ENCODE results near the gene STYK1. TPM values are rescaled to one million over a fixed set of nuclear protein-coding genes. Genes with fewer than 3 reads are reported as not detected.

The STYK1 gene
- polyA plus RNA-seq, 6 donors from 2014 or later = not detected

DNA sequence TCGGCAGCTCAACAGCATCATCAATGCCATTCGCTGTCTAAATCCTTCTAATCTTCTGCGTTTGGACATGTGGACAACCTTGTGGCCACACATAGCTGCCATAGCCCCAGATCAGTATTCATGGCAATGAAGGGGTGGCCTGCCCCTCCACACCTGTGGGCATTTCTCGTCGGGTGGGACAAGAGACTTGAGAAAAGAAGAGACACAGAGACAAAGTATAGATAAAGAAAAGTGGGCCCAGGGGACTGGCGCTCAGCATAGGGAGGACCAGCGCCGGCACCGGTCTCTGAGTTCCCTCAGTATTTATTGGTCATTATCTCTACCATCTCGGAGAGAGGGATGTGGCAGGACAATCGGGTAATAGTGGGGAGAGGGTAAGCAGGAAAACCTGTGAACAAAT lies 102.7 kb downstream of the STYK1 start:
- no peaks in the 10 kb centered on the region for H3K4me1 Mint-ChIP-seq
- H3K27ac Mint-ChIP-seq = no peak overlapping the region
- H3K36me3 Mint-ChIP-seq = no peaks in the 10 kb centered on the region
- H3K9me3 Mint-ChIP-seq = no peaks in the 10 kb centered on the region
- ATAC-seq (ENCODE audit: low read depth in 2 of 2) = no peak
- DNase-seq = no peak
- H3K4me3 Mint-ChIP-seq = no peak overlapping the region
- H3K27me3 Mint-ChIP-seq = no peaks in the 10 kb centered on the region

Other genes with a start within 250 kb of the STYK1 start
- not detected for gene KLRC2, start 238.0 kb downstream of the STYK1 start, polyA plus RNA-seq (ENCODE audit: low read depth in 6 of 6)
- under 1 TPM in 3 of 6 donors, not detected in 3; 0.23 to 0.26 (median 0.25) TPM for gene KLRC1, start 220.7 kb downstream of the STYK1 start, polyA plus RNA-seq (ENCODE audit: low read depth in 6 of 6)
- gene EIF2S3B, start 168.2 kb downstream of the STYK1 start, polyA plus RNA-seq (ENCODE audit: low read depth in 6 of 6) = under 1 TPM; 0.26 to 0.79 (median 0.66) TPM
- gene MAGOHB, start 60.4 kb downstream of the STYK1 start, polyA plus RNA-seq (ENCODE audit: low read depth in 6 of 6) = 10 to 100 TPM; 37.3 to 46.3 (median 41.6) TPM
- 100 to 1,000 TPM; 198 to 630 (median 365) TPM for gene YBX3, start 49.3 kb upstream of the STYK1 start, polyA plus RNA-seq (ENCODE audit: low read depth in 6 of 6)
- gene TAS2R7, start 128.6 kb upstream of the STYK1 start, polyA plus RNA-seq (ENCODE audit: low read depth in 6 of 6) = not detected
- gene TAS2R8, start 133.2 kb upstream of the STYK1 start, polyA plus RNA-seq (ENCODE audit: low read depth in 6 of 6) = not detected
- gene TAS2R9, start 136.1 kb upstream of the STYK1 start, polyA plus RNA-seq (ENCODE audit: low read depth in 6 of 6) = not detected
- gene TAS2R10, start 152.3 kb upstream of the STYK1 start, polyA plus RNA-seq (ENCODE audit: low read depth in 6 of 6) = not detected
- gene PRR4, start 175.4 kb upstream of the STYK1 start, polyA plus RNA-seq (ENCODE audit: low read depth in 6 of 6) = 1 to 10 TPM in 4 of 6 donors, under 1 TPM in 1, not detected in 1; 0.36 to 4.9 (median 1.5) TPM
- 10 to 100 TPM in 5 of 6 donors, 1 to 10 TPM in 1; 8.7 to 22.5 (median 11.4) TPM for gene PRH1, start 210.2 kb upstream of the STYK1 start, polyA plus RNA-seq (ENCODE audit: low read depth in 6 of 6)
- gene TAS2R13, start 235.5 kb upstream of the STYK1 start, polyA plus RNA-seq (ENCODE audit: low read depth in 6 of 6) = not detected

All from naive B cell (primary cell).